PC-9 (cell line): ENCODE measurements around the gene IFI27. TPM values are rescaled to one million over a fixed set of nuclear protein-coding genes. Genes with fewer than 3 reads are reported as not detected.

Experiments
- BruUV-seq: library from RNA; stranded (reverse); fragments of 400-500 nt; replicated peaks from 2 replicates; lab custom pipeline; 2021; lab: Mats Ljungman, UMichigan
- CTCF ChIA-PET: fragments of 300-600 bp; sonication (Branson Sonifier 250); formaldehyde crosslinking; loops from one replicate; lab custom pipeline; 2022; ENCODE audit warnings: antibody characterized with exemption; lab: Charles Lee
- POLR2A ChIA-PET: fragments of 300-600 bp; sonication (Branson Sonifier 250); formaldehyde crosslinking; loops from one replicate; lab custom pipeline; 2022; ENCODE audit warnings: antibody characterized with exemption; ENCODE audit not compliant: unreplicated experiment; lab: Charles Lee
- DNase-seq, 2 experiments: peaks; one replicate each; pipeline versions ENCODE4 v3.0.0 to v3.0.0-alpha.2; 2015 to 2022; ENCODE audit warnings: mixed read lengths in 1 of 2
- H2AFZ ChIP-seq: fragments of 200-600 bp; sonication (generic); 2 replicates; pipeline ENCODE4 v1.8.1; 2017; ENCODE audit warnings: antibody characterized with exemption
- H3F3A ChIP-seq: fragments of 200-600 bp; sonication (generic); 2 replicates; pipeline ENCODE4 v1.8.1; 2017; ENCODE audit warnings: antibody characterized with exemption, mild to moderate bottlenecking, low read depth; ENCODE audit not compliant: insufficient read depth
- H3K27ac ChIP-seq: fragments of 200-600 bp; sonication (generic); 2 replicates; pipeline ENCODE4 v1.6.1; 2016; ENCODE audit warnings: mixed run types
- H3K27me3 ChIP-seq: fragments of 200-600 bp; sonication (generic); 2 replicates; pipeline ENCODE4 v1.6.1; 2016; ENCODE audit warnings: low read depth, mixed run types; ENCODE audit not compliant: insufficient read depth
- H3K36me3 ChIP-seq: fragments of 200-600 bp; sonication (generic); 2 replicates; pipeline ENCODE4 v1.6.1; 2016; ENCODE audit warnings: low read depth, mixed run types
- H3K4me1 ChIP-seq: fragments of 200-600 bp; sonication (generic); replicated peaks from 2 replicates; pipeline ENCODE4 v1.6.1; 2016; ENCODE audit warnings: mixed run types; ENCODE audit not compliant: insufficient read depth
- H3K4me2 ChIP-seq: fragments of 200-600 bp; sonication (generic); 2 replicates; pipeline ENCODE4 v1.6.1; 2017; ENCODE audit warnings: mixed run types
- H3K4me3 ChIP-seq: fragments of 200-600 bp; sonication (generic); 2 replicates; pipeline ENCODE4 v1.6.1; 2016; ENCODE audit warnings: mixed run types
- H3K79me2 ChIP-seq: fragments of 200-600 bp; sonication (generic); 2 replicates; pipeline ENCODE4 v1.6.1; 2017; ENCODE audit warnings: low read depth, mixed run types
- H3K9me2 ChIP-seq: fragments of 200-600 bp; sonication (generic); 2 replicates; pipeline ENCODE4 v1.8.1; 2017; ENCODE audit warnings: mild to moderate bottlenecking; ENCODE audit not compliant: insufficient read depth
- H3K9me3 ChIP-seq: fragments of 200-600 bp; sonication (generic); 2 replicates; pipeline ENCODE4 v1.8.1; 2016; ENCODE audit warnings: low read depth; ENCODE audit not compliant: insufficient read depth
- H4K20me1 ChIP-seq: fragments of 200-600 bp; sonication (generic); 2 replicates; pipeline ENCODE4 v1.8.1; 2017; ENCODE audit not compliant: insufficient read depth
- CTCF ChIP-seq: fragments of 200-600 bp; sonication (generic); conservative IDR thresholded peaks from 2 replicates; pipeline ENCODE4 v1.6.1; 2017; ENCODE audit warnings: mixed run types, antibody characterized with exemption, mild to moderate bottlenecking, moderate library complexity
- EZH2 ChIP-seq: fragments of 200-600 bp; sonication (generic); IDR thresholded peaks from 2 replicates; pipeline ENCODE4 v1.8.0; 2017; ENCODE audit warnings: antibody characterized with exemption, low read depth
- intact Hi-C: fragments of 100-400 bp; cut with micrococcal nuclease; formaldehyde crosslinking; loops from one replicate; pipeline ENCODE4 v1.10.0; 2022; ENCODE audit not compliant: unreplicated experiment
- total RNA-seq: library from RNA; stranded (reverse); gene quantifications from 2 replicates; pipeline ENCODE4 v1.2.3, GENCODE V29; 2021

Gene IFI27
- total RNA-seq, 1 experiment from 2014 or later, result 1.1 TPM

- Histone ChIP-seq H2AFZ (no peak overlapping the region), H3K4me3 (no peak overlapping the region), H3K4me2 (no peak overlapping the region), H4K20me1 (no peaks in the 10 kb centered on the region), H3K9me3 (no peaks in the 10 kb centered on the region), H3K4me1 (no peaks in the 10 kb centered on the region), H3K9me2 (no peaks in the 10 kb centered on the region), H3F3A (no peaks in the 10 kb centered on the region), H3K27me3 (no peaks in the 10 kb centered on the region), H3K27ac (no peak overlapping the region), H3K36me3 (no peaks in the 10 kb centered on the region), H3K79me2 (no peaks in the 10 kb centered on the region)
- no TSS peak for BruUV-seq
- TF ChIP-seq EZH2 (no peak), CTCF (no peak)
- DNase-seq, result no peak
- POLR2A ChIA-PET, result no interaction called here
- intact Hi-C loops, result no loop called here
- CTCF ChIA-PET, result no interaction called here
These were observed 12.1 kb upstream of the IFI27 start for GRCh38 chr14:94098326-94098992.

GRCh38 chr14:94099006-94099405 is 11.5 kb upstream of the IFI27 start:
- Histone ChIP-seq H3K9me3 (no peaks in the 10 kb centered on the region), H3K9me2 (no peaks in the 10 kb centered on the region), H3K27ac (no peak overlapping the region), H3K4me1 (no peaks in the 10 kb centered on the region), H3F3A (no peaks in the 10 kb centered on the region), H3K79me2 (no peaks in the 10 kb centered on the region), H3K4me3 (no peak overlapping the region), H3K4me2 (no peak overlapping the region), H2AFZ (no peak overlapping the region), H4K20me1 (no peaks in the 10 kb centered on the region), H3K27me3 (no peaks in the 10 kb centered on the region), H3K36me3 (no peaks in the 10 kb centered on the region)
- BruUV-seq, result no TSS peak
- intact Hi-C loops, result no loop called here
- no peak for TF ChIP-seq CTCF
- TF ChIP-seq EZH2, result no peak
- DNase-seq, result no peak
- ChIA-PET CTCF (no interaction called here), POLR2A (no interaction called here)

GRCh38 chr14:94100847-94101246 is 9.7 kb upstream of the IFI27 start:
- Histone ChIP-seq H3K4me1 (no peaks in the 10 kb centered on the region), H3K9me3 (no peaks in the 10 kb centered on the region), H3K9me2 (no peaks in the 10 kb centered on the region), H3K27ac (no peak overlapping the region), H3K36me3 (no peaks in the 10 kb centered on the region), H3K79me2 (no peaks in the 10 kb centered on the region), H2AFZ (no peak overlapping the region), H3K4me3 (no peak overlapping the region), H3K27me3 (no peaks in the 10 kb centered on the region), H3F3A (no peaks in the 10 kb centered on the region), H3K4me2 (no peak overlapping the region), H4K20me1 (no peaks in the 10 kb centered on the region)
- BruUV-seq, result no TSS peak
- intact Hi-C loops, result no loop called here
- ChIA-PET POLR2A (no interaction called here), CTCF (no interaction called here)
- TF ChIP-seq EZH2 (no peak), CTCF (no peak)
- no peak for DNase-seq
